Mucosa of stomach (tissue), 1 donor: ENCODE measurements around the gene SGCD.

ENCODE experiments used
- H3K27me3 ChIP-seq: one replicate; pipeline ENCODE4 v1.7.0; 2013; ENCODE audit warnings: mild to moderate bottlenecking, low read length; ENCODE audit not compliant: control insufficient read depth, insufficient read depth
- H3K36me3 ChIP-seq: one replicate; pipeline ENCODE4 v1.7.0; 2013; ENCODE audit warnings: low read length; ENCODE audit not compliant: control insufficient read depth, insufficient read depth
- H3K4me1 ChIP-seq: one replicate; pipeline ENCODE4 v1.7.0; 2013; ENCODE audit warnings: mild to moderate bottlenecking, low read length; ENCODE audit not compliant: control insufficient read depth, insufficient read depth
- H3K4me3 ChIP-seq: one replicate; pipeline ENCODE4 v1.7.0; 2013; ENCODE audit warnings: low read length
- H3K9ac ChIP-seq: one replicate; pipeline ENCODE4 v1.7.0; 2013; ENCODE audit warnings: mild to moderate bottlenecking, low read length, moderate library complexity
- H3K9me3 ChIP-seq: one replicate; pipeline ENCODE4 v1.7.0; 2013; ENCODE audit warnings: mild to moderate bottlenecking, low read length, moderate library complexity; ENCODE audit not compliant: control insufficient read depth
- donor health status: Pancreatic carcinoma.

SGCD gene

GRCh38 chr5:156529892-156530291 is 202.9 kb downstream of the SGCD start:
- H3K9ac ChIP-seq = no peak overlapping the region
- H3K4me3 ChIP-seq = no peak overlapping the region
- H3K27me3 ChIP-seq = no peaks in the 10 kb centered on the region
- no peaks in the 10 kb centered on the region for H3K4me1 ChIP-seq
- no peaks in the 10 kb centered on the region for H3K9me3 ChIP-seq
- H3K36me3 ChIP-seq = no peaks in the 10 kb centered on the region

GRCh38 chr5:156531199-156531598 is 204.2 kb downstream of the SGCD start:
- Histone ChIP-seq H3K36me3 (no peaks in the 10 kb centered on the region), H3K27me3 (no peaks in the 10 kb centered on the region), H3K4me1 (no peaks in the 10 kb centered on the region), H3K9me3 (no peaks in the 10 kb centered on the region), H3K4me3 (no peak overlapping the region), H3K9ac (no peak overlapping the region)

- Histone ChIP-seq H3K9ac (no peak overlapping the region), H3K36me3 (no peaks in the 10 kb centered on the region), H3K4me1 (no peaks in the 10 kb centered on the region), H3K9me3 (no peaks in the 10 kb centered on the region), H3K4me3 (no peak overlapping the region), H3K27me3 (no peaks in the 10 kb centered on the region)
Observed at GRCh38 chr5:156532921-156533320, 206.0 kb downstream of the SGCD start.

- H3K36me3 ChIP-seq = no peaks in the 10 kb centered on the region
- no peaks in the 10 kb centered on the region for H3K4me1 ChIP-seq
- H3K27me3 ChIP-seq = no peaks in the 10 kb centered on the region
- no peak overlapping the region for H3K4me3 ChIP-seq
- no peak overlapping the region for H3K9ac ChIP-seq
- no peaks in the 10 kb centered on the region for H3K9me3 ChIP-seq
Observed at GRCh38 chr5:156534085-156534484, 207.1 kb downstream of the SGCD start.

GRCh38 chr5:156534906-156535485 is 208.0 kb downstream of the SGCD start:
- Histone ChIP-seq H3K27me3 (no peaks in the 10 kb centered on the region), H3K36me3 (no peaks in the 10 kb centered on the region), H3K4me1 (no peaks in the 10 kb centered on the region), H3K9ac (no peak overlapping the region), H3K4me3 (no peak overlapping the region), H3K9me3 (no peaks in the 10 kb centered on the region)

- no peaks in the 10 kb centered on the region for H3K9me3 ChIP-seq
- no peak overlapping the region for H3K4me3 ChIP-seq
- H3K4me1 ChIP-seq = no peaks in the 10 kb centered on the region
- H3K27me3 ChIP-seq = no peaks in the 10 kb centered on the region
- H3K36me3 ChIP-seq = no peaks in the 10 kb centered on the region
- no peak overlapping the region for H3K9ac ChIP-seq
Observed at GRCh38 chr5:156540491-156540890, 213.5 kb downstream of the SGCD start.

- H3K9me3 ChIP-seq = no peaks in the 10 kb centered on the region
- no peaks in the 10 kb centered on the region for H3K4me1 ChIP-seq
- H3K36me3 ChIP-seq = no peaks in the 10 kb centered on the region
- H3K9ac ChIP-seq = no peak overlapping the region
- no peaks in the 10 kb centered on the region for H3K27me3 ChIP-seq
- H3K4me3 ChIP-seq = no peak overlapping the region
Observed at GRCh38 chr5:156541582-156541981, 214.6 kb downstream of the SGCD start.

GRCh38 chr5:156543348-156544145 is 216.6 kb downstream of the SGCD start:
- no peak overlapping the region for H3K4me3 ChIP-seq
- no peaks in the 10 kb centered on the region for H3K27me3 ChIP-seq
- H3K36me3 ChIP-seq = no peaks in the 10 kb centered on the region
- no peak overlapping the region for H3K9ac ChIP-seq
- H3K4me1 ChIP-seq = no peaks in the 10 kb centered on the region
- H3K9me3 ChIP-seq = no peaks in the 10 kb centered on the region

GRCh38 chr5:156552855-156553358 is 225.9 kb downstream of the SGCD start:
- H3K4me3 ChIP-seq = no peak overlapping the region
- H3K27me3 ChIP-seq = no peaks in the 10 kb centered on the region
- H3K36me3 ChIP-seq = no peaks in the 10 kb centered on the region
- H3K4me1 ChIP-seq = no peaks in the 10 kb centered on the region
- no peak overlapping the region for H3K9ac ChIP-seq
- no peaks in the 10 kb centered on the region for H3K9me3 ChIP-seq

- H3K36me3 ChIP-seq = no peaks in the 10 kb centered on the region
- H3K4me1 ChIP-seq = no peaks in the 10 kb centered on the region
- H3K9ac ChIP-seq = no peak overlapping the region
- no peaks in the 10 kb centered on the region for H3K27me3 ChIP-seq
- no peaks in the 10 kb centered on the region for H3K9me3 ChIP-seq
- H3K4me3 ChIP-seq = no peak overlapping the region
Observed at GRCh38 chr5:156556666-156557406, 229.9 kb downstream of the SGCD start.

- Histone ChIP-seq H3K36me3 (no peaks in the 10 kb centered on the region), H3K4me1 (no peaks in the 10 kb centered on the region), H3K27me3 (no peaks in the 10 kb centered on the region), H3K9ac (no peak overlapping the region), H3K9me3 (no peaks in the 10 kb centered on the region), H3K4me3 (no peak overlapping the region)
Observed at GRCh38 chr5:156560002-156560401, 233.0 kb downstream of the SGCD start.

- no peaks in the 10 kb centered on the region for H3K36me3 ChIP-seq
- no peaks in the 10 kb centered on the region for H3K9me3 ChIP-seq
- H3K4me3 ChIP-seq = no peak overlapping the region
- H3K4me1 ChIP-seq = no peaks in the 10 kb centered on the region
- no peaks in the 10 kb centered on the region for H3K27me3 ChIP-seq
- H3K9ac ChIP-seq = no peak overlapping the region
Observed at GRCh38 chr5:156561651-156562050, 234.7 kb downstream of the SGCD start.
